ENCODE data around the gene HVCN1. TPM values are rescaled to one million over a fixed set of nuclear protein-coding genes. Genes with fewer than 3 reads are reported as not detected.

Gene HVCN1
- total RNA-seq, 6 experiments from 2014 or later, result 0.55 to 2.4 (median 1.6) TPM

DNA sequence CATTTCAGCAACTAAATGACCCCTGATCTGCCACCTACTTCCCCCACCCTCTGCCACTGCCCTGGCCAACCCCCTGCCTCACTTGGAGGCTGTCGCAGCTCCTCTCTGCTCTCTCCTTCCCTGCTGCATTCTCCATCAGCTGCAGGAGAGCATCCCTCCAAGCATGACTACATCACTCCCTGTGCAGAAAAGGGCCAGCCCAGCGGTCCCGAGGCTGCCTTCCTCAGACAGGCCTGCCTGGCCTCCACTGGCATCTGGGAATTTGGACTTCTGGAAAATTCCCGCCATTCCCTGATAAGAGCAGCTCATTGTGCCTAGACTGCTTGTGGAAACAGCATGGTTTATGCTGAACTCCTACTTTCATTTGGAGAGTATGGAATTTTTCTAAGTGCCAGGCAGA, 12.7 kb downstream of the HVCN1 start:
- no peak for ATAC-seq

DNA sequence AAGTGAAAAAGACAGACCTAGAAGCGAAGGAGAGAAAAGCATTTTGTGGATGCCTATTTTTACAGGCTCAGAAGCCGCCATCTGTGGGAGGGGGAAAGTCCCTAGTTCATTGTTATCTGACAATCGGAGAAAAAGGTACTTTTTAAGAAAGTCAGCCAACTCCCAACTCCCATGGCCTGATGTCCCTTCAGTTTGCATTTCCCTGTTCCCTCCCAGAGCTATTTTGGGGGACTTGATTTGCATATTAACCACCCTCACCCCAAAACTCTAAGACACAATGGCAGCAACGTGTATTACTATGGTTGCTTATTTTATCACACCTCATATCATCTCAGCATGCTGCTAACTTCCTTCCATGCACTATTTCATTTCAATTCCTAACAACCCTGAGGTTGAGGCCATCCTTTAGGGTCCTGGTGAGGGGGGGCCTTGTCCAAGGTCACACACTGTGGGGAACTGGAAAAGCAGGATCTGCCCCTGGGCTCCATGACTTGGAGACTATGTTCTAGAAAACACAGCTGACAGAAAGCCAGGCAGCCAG, 18.7 kb downstream of the HVCN1 start:
- no peak for DNase-seq
- no peak for ATAC-seq
- no peak overlapping the region for H3K4me3 ChIP-seq
- H3K9me3 ChIP-seq, result no peaks in the 10 kb centered on the region
- no peaks in the 10 kb centered on the region for H3K36me3 ChIP-seq
- H3K27ac ChIP-seq, result no peak overlapping the region
- intact Hi-C loops (cut with DNase I), result no loop called here
- WGBS (ENCODE audit: insufficient coverage, low coverage, low lambda C conversion rate, missing lambda C conversion rate), result 58% methylated on average over 4 of the region's 4 CpGs
- H3K27me3 ChIP-seq, result no peaks in the 10 kb centered on the region
- TF ChIP-seq POLR2A (IDR thresholded peaks at IDR 0.05), result no peak
- TF ChIP-seq, protein P1, sequence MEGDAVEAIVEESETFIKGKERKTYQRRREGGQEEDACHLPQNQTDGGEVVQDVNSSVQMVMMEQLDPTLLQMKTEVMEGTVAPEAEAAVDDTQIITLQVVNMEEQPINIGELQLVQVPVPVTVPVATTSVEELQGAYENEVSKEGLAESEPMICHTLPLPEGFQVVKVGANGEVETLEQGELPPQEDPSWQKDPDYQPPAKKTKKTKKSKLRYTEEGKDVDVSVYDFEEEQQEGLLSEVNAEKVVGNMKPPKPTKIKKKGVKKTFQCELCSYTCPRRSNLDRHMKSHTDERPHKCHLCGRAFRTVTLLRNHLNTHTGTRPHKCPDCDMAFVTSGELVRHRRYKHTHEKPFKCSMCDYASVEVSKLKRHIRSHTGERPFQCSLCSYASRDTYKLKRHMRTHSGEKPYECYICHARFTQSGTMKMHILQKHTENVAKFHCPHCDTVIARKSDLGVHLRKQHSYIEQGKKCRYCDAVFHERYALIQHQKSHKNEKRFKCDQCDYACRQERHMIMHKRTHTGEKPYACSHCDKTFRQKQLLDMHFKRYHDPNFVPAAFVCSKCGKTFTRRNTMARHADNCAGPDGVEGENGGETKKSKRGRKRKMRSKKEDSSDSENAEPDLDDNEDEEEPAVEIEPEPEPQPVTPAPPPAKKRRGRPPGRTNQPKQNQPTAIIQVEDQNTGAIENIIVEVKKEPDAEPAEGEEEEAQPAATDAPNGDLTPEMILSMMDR (IDR thresholded peaks at IDR 0.05), result no peak
- peaks cover 0 to 4% (median 0%) of the 10 kb centered on the region in 4 donors for H3K4me1 ChIP-seq

More for the DNA sequence above, 12.7 kb downstream of the HVCN1 start:
- intact Hi-C loops (cut with DNase I), result no loop called here
- H3K4me1 ChIP-seq, result peaks cover 0 to 4% (median 0%) of the 10 kb centered on the region in 4 donors
- no peaks in the 10 kb centered on the region for H3K27me3 ChIP-seq
- WGBS (ENCODE audit: insufficient coverage, low coverage, low lambda C conversion rate, missing lambda C conversion rate), result 95% methylated on average over 3 of the region's 4 CpGs
- H3K36me3 ChIP-seq, result no peaks in the 10 kb centered on the region
- no peak for TF ChIP-seq POLR2A (IDR thresholded peaks at IDR 0.05)
- TF ChIP-seq, protein P1 (IDR thresholded peaks at IDR 0.05), result no peak
- H3K4me3 ChIP-seq, result no peak overlapping the region
- no peaks in the 10 kb centered on the region for H3K9me3 ChIP-seq
- DNase-seq, result no peak
- H3K27ac ChIP-seq, result no peak overlapping the region

DNA sequence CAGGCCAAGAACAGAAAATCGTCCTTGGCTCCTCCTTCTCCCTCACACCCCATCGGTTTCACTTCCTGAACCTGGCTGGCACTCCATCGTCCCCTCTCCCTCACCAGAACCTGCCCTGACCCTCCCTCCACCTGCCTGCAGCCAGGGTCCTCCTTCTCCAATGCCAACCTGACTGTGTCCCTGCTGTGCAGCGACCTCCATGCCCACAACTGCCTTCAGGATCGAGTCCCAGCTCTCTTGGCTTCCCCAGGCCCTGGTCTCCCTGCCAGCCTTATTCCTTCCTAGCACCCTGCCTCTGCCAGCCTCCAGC, 19.8 kb downstream of the HVCN1 start:
- ATAC-seq (no peak), DNase-seq (no peak)
- Histone ChIP-seq H3K4me1 (peaks cover 0 to 4% (median 0%) of the 10 kb centered on the region in 4 donors), H3K4me3 (no peak overlapping the region), H3K9me3 (no peaks in the 10 kb centered on the region), H3K27me3 (no peaks in the 10 kb centered on the region), H3K27ac (no peak overlapping the region), H3K36me3 (no peaks in the 10 kb centered on the region)
- 44% methylated on average over 5 of the region's 5 CpGs for WGBS (ENCODE audit: insufficient coverage, low coverage, low lambda C conversion rate, missing lambda C conversion rate)
- intact Hi-C loops (cut with DNase I), result no loop called here
- TF ChIP-seq POLR2A (IDR thresholded peaks at IDR 0.05), result no peak
- TF ChIP-seq, protein P1 (IDR thresholded peaks at IDR 0.05), result no peak

DNA sequence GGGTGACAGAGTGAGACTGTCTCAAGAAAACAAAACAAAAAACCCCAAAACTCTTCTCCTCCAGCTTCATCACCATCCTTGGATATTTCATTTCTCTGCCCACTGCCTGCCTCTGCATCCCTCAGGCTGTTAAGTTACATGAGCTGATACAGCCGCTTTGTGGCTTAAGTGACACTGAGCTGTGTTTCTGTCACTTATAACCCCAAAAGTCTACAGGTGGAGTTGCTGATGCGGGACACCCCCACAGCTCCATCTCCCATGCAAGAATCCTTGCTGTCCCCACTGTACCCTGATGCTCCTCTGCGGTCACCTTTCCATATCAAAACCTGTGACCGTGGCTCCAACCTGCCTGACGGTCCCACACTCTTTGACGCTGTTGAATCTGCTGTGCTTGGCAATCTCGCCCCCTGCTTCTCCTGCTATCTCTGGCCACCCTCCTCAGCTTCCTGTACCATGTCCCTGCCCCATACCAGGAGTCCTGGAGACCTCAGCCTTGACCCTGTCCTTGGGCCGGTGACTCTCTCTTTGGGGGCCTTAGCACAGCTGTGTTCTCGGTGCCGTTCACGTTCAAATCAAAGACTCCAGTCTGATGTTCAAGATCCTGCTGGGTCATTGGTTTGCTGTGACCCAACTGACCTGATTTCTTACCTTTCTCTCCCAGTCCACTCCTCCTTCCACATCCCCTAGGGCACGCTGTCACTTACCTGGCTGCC, 20.3 kb downstream of the HVCN1 start:
- Histone ChIP-seq H3K27ac (no peak overlapping the region), H3K4me3 (no peak overlapping the region), H3K36me3 (no peaks in the 10 kb centered on the region), H3K9me3 (no peaks in the 10 kb centered on the region), H3K4me1 (peaks cover 0 to under 1% (median 0%) of the 10 kb centered on the region in 4 donors), H3K27me3 (no peaks in the 10 kb centered on the region)
- intact Hi-C loops (cut with DNase I), result no loop called here
- ATAC-seq (no peak), DNase-seq (no peak)
- no peak for TF ChIP-seq POLR2A (IDR thresholded peaks at IDR 0.05)
- TF ChIP-seq, protein P1 (IDR thresholded peaks at IDR 0.05), result no peak
- whole genome bisulfite sequencing (ENCODE audit: insufficient coverage, low coverage, low lambda C conversion rate, missing lambda C conversion rate), result 86% methylated on average over 7 of the region's 12 CpGs
